Central memory CD4-positive, alpha-beta T cell (primary cell): ENCODE measurements around the gene CD79A.

Source experiments
- DNase-seq: peaks from one replicate; pipeline ENCODE4 v3.0.0; 2022

Gene CD79A

GRCh38 chr19:41920882-41921576, 44.0 kb downstream of the CD79A start:
- DNase-seq = no peak

- DNase-seq = no peak
These were observed 44.8 kb downstream of the CD79A start for GRCh38 chr19:41921577-41922576.

GRCh38 chr19:41922585-41922984, 45.5 kb downstream of the CD79A start:
- DNase-seq = no peak

- no peak for DNase-seq
These were observed 46.1 kb downstream of the CD79A start for GRCh38 chr19:41923045-41923788.

- no peak for DNase-seq
These were observed 47.4 kb downstream of the CD79A start for GRCh38 chr19:41924151-41925145.

- DNase-seq = no peak
These were observed 48.3 kb downstream of the CD79A start for GRCh38 chr19:41925208-41926003.

GRCh38 chr19:41926028-41926762, 49.1 kb downstream of the CD79A start:
- no peak for DNase-seq

GRCh38 chr19:41926763-41927496, 49.9 kb downstream of the CD79A start:
- DNase-seq = no peak

GRCh38 chr19:41927497-41928192, 50.6 kb downstream of the CD79A start:
- no peak for DNase-seq

GRCh38 chr19:41928221-41928683, 51.2 kb downstream of the CD79A start, which contains the start of gene ERFL:
ERFL (minus strand) TSS chr19:41928449; CDS start chr19:41912919, 15,530 bp downstream.
- no peak for DNase-seq

- DNase-seq = peak; percentile 44
These were observed 51.9 kb downstream of the CD79A start for GRCh38 chr19:41928754-41929535.

GRCh38 chr19:41929536-41930071, 52.5 kb downstream of the CD79A start:
- no peak for DNase-seq

- no peak for DNase-seq
These were observed 53.2 kb downstream of the CD79A start for GRCh38 chr19:41930322-41930722.
